H9 (cell line): Measurements from ENCODE around the gene NCBP3. TPM values are rescaled to one million over a fixed set of nuclear protein-coding genes. Genes with fewer than 3 reads are reported as not detected.

Source experiments
- DNase-seq: peaks from one replicate; pipeline ENCODE4 v3.0.0-alpha.2; 2017
- H2AFZ ChIP-seq: one replicate; pipeline ENCODE4 v1.6.1; 2013; ENCODE audit warnings: mild to moderate bottlenecking, low read length, control low read depth, moderate library complexity
- H2AK5ac ChIP-seq: 2 replicates; pipeline ENCODE4 v1.6.1; 2013; ENCODE audit warnings: low read length, control low read depth, mixed read lengths; ENCODE audit not compliant: insufficient read length
- H2BK120ac ChIP-seq: one replicate; pipeline ENCODE4 v1.6.1; 2013; ENCODE audit warnings: low read depth, mild to moderate bottlenecking, low read length, control low read depth, inconsistent platforms; ENCODE audit not compliant: poor library complexity, severe bottlenecking
- H2BK12ac ChIP-seq: 2 replicates; pipeline ENCODE4 v1.6.1; 2013; ENCODE audit warnings: low read length, control low read depth, mixed read lengths, low read depth; ENCODE audit not compliant: insufficient read length
- H2BK15ac ChIP-seq: 2 replicates; pipeline ENCODE4 v1.6.1; 2013; ENCODE audit warnings: low read depth, low read length, control low read depth
- H2BK20ac ChIP-seq: one replicate; pipeline ENCODE4 v1.6.1; 2013; ENCODE audit warnings: low read depth, mild to moderate bottlenecking, low read length, control low read depth, inconsistent platforms; ENCODE audit not compliant: poor library complexity, severe bottlenecking
- H2BK5ac ChIP-seq: 2 replicates; pipeline ENCODE4 v1.6.1; 2013; ENCODE audit warnings: low read length, control low read depth, mixed read lengths; ENCODE audit not compliant: insufficient read length
- H3K14ac ChIP-seq: 2 replicates; pipeline ENCODE4 v1.6.1; 2013; ENCODE audit warnings: low read length, control low read depth; ENCODE audit not compliant: insufficient read depth
- H3K18ac ChIP-seq: 2 replicates; pipeline ENCODE4 v1.6.1; 2013; ENCODE audit warnings: low read depth, mild to moderate bottlenecking, mixed read lengths, low read length, control low read depth; ENCODE audit not compliant: insufficient read length
- H3K23ac ChIP-seq: 2 replicates; pipeline ENCODE4 v1.6.1; 2013; ENCODE audit warnings: low read length, control low read depth, mixed read lengths, low read depth; ENCODE audit not compliant: insufficient read length
- H3K23me2 ChIP-seq: 2 replicates; pipeline ENCODE4 v1.6.1; 2013; ENCODE audit warnings: low read depth, mild to moderate bottlenecking, mixed read lengths, low read length, control low read depth; ENCODE audit not compliant: insufficient read length, poor library complexity, severe bottlenecking
- H3K27ac ChIP-seq: 2 replicates; pipeline ENCODE4 v1.5.1; 2013; ENCODE audit warnings: low read length, control low read depth, mixed read lengths, low read depth; ENCODE audit not compliant: insufficient read length
- H3K27me3 ChIP-seq: 2 replicates; pipeline ENCODE4 v1.6.1; 2013; ENCODE audit warnings: low read length, control low read depth, inconsistent platforms; ENCODE audit not compliant: insufficient read depth
- H3K4ac ChIP-seq: 2 replicates; pipeline ENCODE4 v1.6.1; 2013; ENCODE audit warnings: low read depth, mild to moderate bottlenecking, control low read depth, inconsistent platforms, low read length, moderate library complexity
- H3K4me1 ChIP-seq: 2 replicates; pipeline ENCODE4 v1.6.1; 2013; ENCODE audit warnings: low read length, control low read depth, inconsistent platforms; ENCODE audit not compliant: insufficient read depth
- H3K4me2 ChIP-seq: 2 replicates; pipeline ENCODE4 v1.6.1; 2013; ENCODE audit warnings: low read length, control low read depth, mixed read lengths; ENCODE audit not compliant: insufficient read length, insufficient read depth
- H3K56ac ChIP-seq: 2 replicates; pipeline ENCODE4 v1.6.1; 2013; ENCODE audit warnings: low read depth, mild to moderate bottlenecking, mixed read lengths, low read length, control low read depth; ENCODE audit not compliant: insufficient read length
- H3K79me1 ChIP-seq: 2 replicates; pipeline ENCODE4 v1.6.1; 2013; ENCODE audit warnings: low read depth, mild to moderate bottlenecking, moderate library complexity, low read length, control low read depth, inconsistent platforms; ENCODE audit not compliant: insufficient read depth, poor library complexity, severe bottlenecking
- H3K79me2 ChIP-seq: 2 replicates; pipeline ENCODE4 v1.6.1; 2013; ENCODE audit warnings: low read length, control low read depth, inconsistent platforms; ENCODE audit not compliant: insufficient read depth
- H3K9ac ChIP-seq: 2 replicates; pipeline ENCODE4 v1.6.1; 2013; ENCODE audit warnings: low read length, control low read depth, mixed read lengths; ENCODE audit not compliant: insufficient read length; ENCODE audit errors: extremely low read depth
- H3K9me3 ChIP-seq: one replicate; pipeline ENCODE4 v1.6.1; 2013; ENCODE audit warnings: low read depth, low read length, inconsistent platforms; ENCODE audit not compliant: control insufficient read depth
- H3T11ph ChIP-seq: one replicate; pipeline ENCODE4 v1.6.1; 2013; ENCODE audit warnings: mild to moderate bottlenecking, low read length, control low read depth, inconsistent platforms
- H4K20me1 ChIP-seq: one replicate; pipeline ENCODE4 v1.6.1; 2013; ENCODE audit not compliant: control insufficient read depth, insufficient read length, insufficient read depth
- H4K5ac ChIP-seq: 2 replicates; pipeline ENCODE4 v1.6.1; 2013; ENCODE audit warnings: low read depth, mild to moderate bottlenecking, mixed read lengths, low read length, control low read depth; ENCODE audit not compliant: insufficient read length
- H4K8ac ChIP-seq: replicated peaks from 2 replicates; pipeline ENCODE4 v1.6.1; 2013; ENCODE audit warnings: low read length, control low read depth, mixed read lengths, low read depth; ENCODE audit not compliant: insufficient read length
- H4K91ac ChIP-seq: 2 replicates; pipeline ENCODE4 v1.6.1; 2013; ENCODE audit warnings: low read depth, mild to moderate bottlenecking, moderate library complexity, mixed read lengths, low read length, control low read depth; ENCODE audit not compliant: insufficient read length
- H3K27ac Mint-ChIP-seq, 3 experiments: 2 replicates in 2 of 3; 3 replicates in 1 of 3; pipeline ENCODE4 v1.8.0; 2020 to 2021; ENCODE audit warnings: mixed read lengths in 3 of 3, mild to moderate bottlenecking in 1 of 3, moderate library complexity in 1 of 3
- H3K27me3 Mint-ChIP-seq: 2 replicates; pipeline ENCODE4 v1.8.0; 2021; ENCODE audit warnings: low read depth, mild to moderate bottlenecking, moderate library complexity, mixed read lengths
- H3K36me3 Mint-ChIP-seq, 3 experiments: 2 replicates in 2 of 3; 3 replicates in 1 of 3; pipeline ENCODE4 v1.8.0; 2020 to 2021; ENCODE audit warnings: low read depth in 3 of 3, mixed read lengths in 3 of 3; ENCODE audit not compliant: insufficient read depth in 1 of 3
- H3K4me1 Mint-ChIP-seq, 2 experiments: 2 replicates each; pipeline ENCODE4 v1.8.0; 2020; ENCODE audit warnings: mixed read lengths in 2 of 2
- H3K4me3 Mint-ChIP-seq, 2 experiments: 2 replicates in 1 of 2; 3 replicates in 1 of 2; pipeline ENCODE4 v1.8.0; 2020 to 2021; ENCODE audit warnings: mild to moderate bottlenecking in 2 of 2, mixed read lengths in 2 of 2, moderate library complexity in 1 of 2
- H3K9me3 Mint-ChIP-seq, 2 experiments: 2 replicates in 1 of 2; 3 replicates in 1 of 2; pipeline ENCODE4 v1.8.0; 2020; ENCODE audit warnings: mild to moderate bottlenecking in 2 of 2, mixed read lengths in 2 of 2, moderate library complexity in 1 of 2
- CTCF ChIP-seq: fragments of 200-600 bp; sonication (generic); conservative IDR thresholded peaks from 3 replicates; pipeline ENCODE4 v1.8.0; 2021; ENCODE audit warnings: antibody characterized with exemption, mild to moderate bottlenecking
- WGBS: extraction: QIAGEN DNeasy Blood & Tissue Kit; methylation state at CpG from one replicate; pipeline ENCODE4 v1.1.7; 2013; ENCODE audit warnings: missing lambda C conversion rate, low lambda C conversion rate, mixed read lengths; ENCODE audit not compliant: insufficient read length; ENCODE audit errors: extremely low coverage; 5-methylcytosine and 5-hydroxymethylcytosine counted together
- total RNA-seq: library from RNA; stranded (reverse); gene quantifications from 2 replicates; pipeline ENCODE4 v1.2.1, GENCODE V29; 2021

The NCBP3 gene
- total RNA-seq, 1 experiment from 2014 or later = 45.7 TPM

- Histone ChIP-seq H3K23me2 (peaks cover 2% of the 10 kb centered on the region), H3K79me2 (no peaks in the 10 kb centered on the region), H2BK5ac (no peak overlapping the region), H4K91ac (no peak overlapping the region), H3K9ac (no peak overlapping the region), H3K4me1 (no peaks in the 10 kb centered on the region), H3K23ac (no peak overlapping the region), H2BK15ac (no peak overlapping the region), H3K9me3 (no peaks in the 10 kb centered on the region), H2AFZ (no peak overlapping the region), H3K56ac (no peak overlapping the region), H3K4me2 (no peak overlapping the region), H3K4ac (no peak overlapping the region), H3K18ac (no peak overlapping the region), H3K27ac (no peak overlapping the region), H4K5ac (no peak overlapping the region), H3K14ac (no peak overlapping the region), H4K8ac (no peak overlapping the region), H3K79me1 (no peaks in the 10 kb centered on the region), H3K27me3 (no peaks in the 10 kb centered on the region), H2BK12ac (no peak overlapping the region), H2BK120ac (no peak overlapping the region), H2BK20ac (no peak overlapping the region), H4K20me1 (no peaks in the 10 kb centered on the region), H3T11ph (no peak overlapping the region), H2AK5ac (no peak overlapping the region)
- H3K4me1 Mint-ChIP-seq = peaks cover 2 to 3% of the 10 kb centered on the region in 2 experiments
- TF ChIP-seq CTCF = no peak
- DNase-seq = no peak
- H3K27me3 Mint-ChIP-seq = no peaks in the 10 kb centered on the region
- H3K9me3 Mint-ChIP-seq = peaks cover 0 to 3% of the 10 kb centered on the region in 2 experiments; a peak in 1 of 5 replicates
- no CpG with 5 or more reads among the region's 20 CpGs for WGBS
- H3K27ac Mint-ChIP-seq = no peak overlapping the region; a peak in 2 of 7 replicates
- H3K36me3 Mint-ChIP-seq = no peaks in the 10 kb centered on the region; a peak in 1 of 7 replicates
- H3K4me3 Mint-ChIP-seq = no peak overlapping the region; a peak in 1 of 5 replicates
These were observed 68.5 kb downstream of the NCBP3 start for GRCh38 chr17:3777366-3778120.
